T-helper 1 cell treated with Interleukin-12 subunit alpha and Interleukin-12 subunit beta and Interleukin-4 antibody, amounts not matched to agents 30 μg/mL and 1 μg/mL, for 36 hours (primary cell): ENCODE results near the gene HOXC5.

Experiments used
- H3K27ac Mint-ChIP-seq: one replicate; pipeline ENCODE4 v1.8.0; 2021; ENCODE audit warnings: mild to moderate bottlenecking, mixed read lengths
- H3K27me3 Mint-ChIP-seq: one replicate; pipeline ENCODE4 v1.8.0; 2021; ENCODE audit warnings: low read depth, mixed read lengths
- H3K36me3 Mint-ChIP-seq: one replicate; pipeline ENCODE4 v1.8.0; 2021; ENCODE audit warnings: low read depth, mixed read lengths
- H3K4me1 Mint-ChIP-seq: one replicate; pipeline ENCODE4 v1.8.0; 2021; ENCODE audit warnings: low read depth, mixed read lengths
- H3K4me3 Mint-ChIP-seq: one replicate; pipeline ENCODE4 v1.8.0; 2021; ENCODE audit warnings: mild to moderate bottlenecking, moderate library complexity, mixed read lengths
- H3K9me3 Mint-ChIP-seq: one replicate; pipeline ENCODE4 v1.8.0; 2021; ENCODE audit warnings: mixed read lengths

Gene HOXC5

DNA sequence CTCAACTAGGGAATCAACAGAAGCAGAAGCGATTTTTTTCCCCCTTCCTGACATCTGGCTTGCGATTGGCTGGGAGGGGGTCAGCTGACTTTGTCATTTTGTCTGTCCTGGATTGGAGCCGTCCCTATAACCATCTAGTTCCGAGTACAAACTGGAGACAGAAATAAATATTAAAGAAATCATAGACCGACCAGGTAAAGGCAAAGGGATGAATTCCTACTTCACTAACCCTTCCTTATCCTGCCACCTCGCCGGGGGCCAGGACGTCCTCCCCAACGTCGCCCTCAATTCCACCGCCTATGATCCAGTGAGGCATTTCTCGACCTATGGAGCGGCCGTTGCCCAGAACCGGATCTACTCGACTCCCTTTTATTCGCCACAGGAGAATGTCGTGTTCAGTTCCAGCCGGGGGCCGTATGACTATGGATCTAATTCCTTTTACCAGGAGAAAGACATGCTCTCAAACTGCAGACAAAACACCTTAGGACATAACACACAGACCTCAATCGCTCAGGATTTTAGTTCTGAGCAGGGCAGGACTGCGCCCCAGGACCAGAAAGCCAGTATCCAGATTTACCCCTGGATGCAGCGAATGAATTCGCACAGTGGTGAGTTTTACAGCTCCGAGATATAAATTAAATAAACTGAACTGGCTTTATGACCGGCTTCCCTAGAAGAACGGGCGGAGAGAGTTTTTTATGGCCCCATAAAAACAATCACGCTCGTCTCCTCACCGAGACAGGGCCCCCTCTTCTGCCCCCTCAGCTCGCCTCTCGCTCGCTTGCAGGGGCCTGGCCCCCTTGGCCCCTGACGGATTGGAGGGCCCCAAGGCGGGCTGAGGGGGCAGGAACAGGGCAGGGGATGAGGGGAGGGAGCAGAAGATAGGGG is 4.3 kb upstream of the HOXC5 start, which contains the start of gene HOXC6:
HOXC6 (plus strand) TSS at position 127 of the 888 bp plus-strand sequence; CDS start at position 209, 82 bp downstream.
- Mint-ChIP-seq H3K4me1 (peaks cover 27% of the 10 kb centered on the region), H3K36me3 (peaks cover 2% of the 10 kb centered on the region), H3K27me3 (peaks cover 95% of the 10 kb centered on the region), H3K9me3 (no peaks in the 10 kb centered on the region), H3K27ac (no peak within 1 kb of the TSS), H3K4me3 (no peak within 1 kb of the TSS)

DNA sequence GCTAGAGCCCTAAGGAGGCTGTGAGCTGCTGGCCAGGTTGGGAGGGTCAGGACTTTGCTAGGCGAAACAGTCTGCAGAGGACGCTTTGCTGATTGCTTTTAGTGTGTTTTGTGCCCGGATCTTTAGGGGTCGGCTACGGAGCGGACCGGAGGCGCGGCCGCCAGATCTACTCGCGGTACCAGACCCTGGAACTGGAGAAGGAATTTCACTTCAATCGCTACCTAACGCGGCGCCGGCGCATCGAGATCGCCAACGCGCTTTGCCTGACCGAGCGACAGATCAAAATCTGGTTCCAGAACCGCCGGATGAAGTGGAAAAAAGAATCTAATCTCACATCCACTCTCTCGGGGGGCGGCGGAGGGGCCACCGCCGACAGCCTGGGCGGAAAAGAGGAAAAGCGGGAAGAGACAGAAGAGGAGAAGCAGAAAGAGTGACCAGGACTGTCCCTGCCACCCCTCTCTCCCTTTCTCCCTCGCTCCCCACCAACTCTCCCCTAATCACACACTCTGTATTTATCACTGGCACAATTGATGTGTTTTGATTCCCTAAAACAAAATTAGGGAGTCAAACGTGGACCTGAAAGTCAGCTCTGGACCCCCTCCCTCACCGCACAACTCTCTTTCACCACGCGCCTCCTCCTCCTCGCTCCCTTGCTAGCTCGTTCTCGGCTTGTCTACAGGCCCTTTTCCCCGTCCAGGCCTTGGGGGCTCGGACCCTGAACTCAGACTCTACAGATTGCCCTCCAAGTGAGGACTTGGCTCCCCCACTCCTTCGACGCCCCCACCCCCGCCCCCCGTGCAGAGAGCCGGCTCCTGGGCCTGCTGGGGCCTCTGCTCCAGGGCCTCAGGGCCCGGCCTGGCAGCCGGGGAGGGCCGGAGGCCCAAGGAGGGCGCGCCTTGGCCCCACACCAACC is 3.1 kb upstream of the HOXC5 start:
- peaks cover 30% of the 10 kb centered on the region for H3K4me1 Mint-ChIP-seq
- H3K4me3 Mint-ChIP-seq = no peak overlapping the region
- no peak overlapping the region for H3K27ac Mint-ChIP-seq
- H3K36me3 Mint-ChIP-seq = peaks cover 2% of the 10 kb centered on the region
- H3K9me3 Mint-ChIP-seq = no peaks in the 10 kb centered on the region
- H3K27me3 Mint-ChIP-seq = peaks cover 92% of the 10 kb centered on the region

DNA sequence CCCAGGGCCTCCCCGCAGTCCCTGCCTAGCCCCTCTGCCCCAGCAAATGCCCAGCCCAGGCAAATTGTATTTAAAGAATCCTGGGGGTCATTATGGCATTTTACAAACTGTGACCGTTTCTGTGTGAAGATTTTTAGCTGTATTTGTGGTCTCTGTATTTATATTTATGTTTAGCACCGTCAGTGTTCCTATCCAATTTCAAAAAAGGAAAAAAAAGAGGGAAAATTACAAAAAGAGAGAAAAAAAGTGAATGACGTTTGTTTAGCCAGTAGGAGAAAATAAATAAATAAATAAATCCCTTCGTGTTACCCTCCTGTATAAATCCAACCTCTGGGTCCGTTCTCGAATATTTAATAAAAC is 2.4 kb upstream of the HOXC5 start:
- Mint-ChIP-seq H3K36me3 (peaks cover 2% of the 10 kb centered on the region), H3K27ac (no peak overlapping the region), H3K9me3 (no peaks in the 10 kb centered on the region), H3K27me3 (peaks cover 92% of the 10 kb centered on the region), H3K4me3 (no peak overlapping the region), H3K4me1 (peaks cover 30% of the 10 kb centered on the region)

GRCh38 chr12:54030889-54031471 is 1.9 kb upstream of the HOXC5 start:
- Mint-ChIP-seq H3K4me3 (no peak overlapping the region), H3K4me1 (peaks cover 27% of the 10 kb centered on the region), H3K9me3 (no peaks in the 10 kb centered on the region), H3K36me3 (peaks cover 2% of the 10 kb centered on the region), H3K27ac (no peak overlapping the region), H3K27me3 (peaks cover 92% of the 10 kb centered on the region)

GRCh38 chr12:54031480-54031879 is 1.4 kb upstream of the HOXC5 start:
- Mint-ChIP-seq H3K27me3 (peaks cover 92% of the 10 kb centered on the region), H3K4me3 (no peak overlapping the region), H3K9me3 (no peaks in the 10 kb centered on the region), H3K4me1 (peaks cover 25% of the 10 kb centered on the region), H3K36me3 (peaks cover 2% of the 10 kb centered on the region), H3K27ac (no peak overlapping the region)

GRCh38 chr12:54032086-54032619 is 697 bp upstream of the HOXC5 start:
- no peak overlapping the region for H3K4me3 Mint-ChIP-seq
- peaks cover 92% of the 10 kb centered on the region for H3K27me3 Mint-ChIP-seq
- H3K36me3 Mint-ChIP-seq = peaks cover 2% of the 10 kb centered on the region
- H3K4me1 Mint-ChIP-seq = peaks cover 21% of the 10 kb centered on the region
- no peaks in the 10 kb centered on the region for H3K9me3 Mint-ChIP-seq
- H3K27ac Mint-ChIP-seq = peak overlapping the region; percentile 64

GRCh38 chr12:54033106-54033979 is 493 bp downstream of the HOXC5 start:
- H3K9me3 Mint-ChIP-seq = no peaks in the 10 kb centered on the region
- H3K4me3 Mint-ChIP-seq = no peak overlapping the region
- peaks cover 2% of the 10 kb centered on the region for H3K36me3 Mint-ChIP-seq
- H3K27me3 Mint-ChIP-seq = peaks cover 92% of the 10 kb centered on the region
- H3K27ac Mint-ChIP-seq = peak overlapping the region; percentile 55
- H3K4me1 Mint-ChIP-seq = peaks cover 18% of the 10 kb centered on the region

DNA sequence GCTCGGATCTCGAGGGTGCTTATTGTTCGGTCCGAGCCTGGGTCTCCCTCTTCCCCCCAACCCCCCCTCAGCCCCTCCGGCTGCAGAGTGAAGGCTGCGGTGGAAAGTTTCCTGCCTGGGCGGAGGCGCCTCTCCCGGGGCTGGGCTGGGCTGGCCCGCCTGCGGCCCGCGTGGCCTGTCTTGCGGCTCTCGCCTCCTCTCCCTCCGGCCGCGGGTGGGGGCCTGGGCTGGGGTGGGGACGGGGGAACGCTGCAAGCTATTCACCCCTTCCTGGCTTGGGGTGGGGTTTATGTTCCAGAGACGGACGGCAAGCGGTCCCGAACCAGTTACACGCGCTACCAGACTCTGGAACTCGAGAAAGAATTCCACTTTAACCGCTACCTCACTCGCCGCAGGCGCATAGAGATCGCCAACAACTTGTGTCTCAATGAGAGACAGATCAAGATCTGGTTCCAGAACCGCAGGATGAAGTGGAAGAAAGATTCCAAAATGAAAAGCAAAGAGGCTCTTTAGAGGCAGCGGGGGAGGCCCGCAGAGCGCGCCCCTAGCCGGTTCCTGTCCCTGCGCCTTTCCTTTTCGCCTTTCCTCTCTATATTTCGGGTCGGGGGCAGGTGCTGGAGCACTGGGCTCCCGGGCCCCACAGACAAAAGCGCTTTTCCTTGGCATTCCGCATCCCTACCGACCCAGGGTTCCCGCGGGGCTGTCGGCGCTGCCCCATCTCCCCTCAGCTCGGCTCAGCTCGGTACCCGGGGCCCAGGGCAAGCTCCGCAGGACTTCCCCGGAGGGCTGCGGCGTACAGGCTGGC is 1.3 kb downstream of the HOXC5 start:
- H3K27me3 Mint-ChIP-seq = peaks cover 95% of the 10 kb centered on the region
- no peak overlapping the region for H3K27ac Mint-ChIP-seq
- peak overlapping the region; percentile 28 for H3K4me3 Mint-ChIP-seq
- H3K4me1 Mint-ChIP-seq = peaks cover 15% of the 10 kb centered on the region
- no peaks in the 10 kb centered on the region for H3K9me3 Mint-ChIP-seq
- peaks cover 2% of the 10 kb centered on the region for H3K36me3 Mint-ChIP-seq

- Mint-ChIP-seq H3K27me3 (peaks cover 96% of the 10 kb centered on the region), H3K9me3 (no peaks in the 10 kb centered on the region), H3K4me1 (peaks cover 15% of the 10 kb centered on the region), H3K4me3 (no peak overlapping the region), H3K36me3 (peaks cover 2% of the 10 kb centered on the region), H3K27ac (peak overlapping the region; percentile 62)
These were observed 2.0 kb downstream of the HOXC5 start for GRCh38 chr12:54034785-54035310.

DNA sequence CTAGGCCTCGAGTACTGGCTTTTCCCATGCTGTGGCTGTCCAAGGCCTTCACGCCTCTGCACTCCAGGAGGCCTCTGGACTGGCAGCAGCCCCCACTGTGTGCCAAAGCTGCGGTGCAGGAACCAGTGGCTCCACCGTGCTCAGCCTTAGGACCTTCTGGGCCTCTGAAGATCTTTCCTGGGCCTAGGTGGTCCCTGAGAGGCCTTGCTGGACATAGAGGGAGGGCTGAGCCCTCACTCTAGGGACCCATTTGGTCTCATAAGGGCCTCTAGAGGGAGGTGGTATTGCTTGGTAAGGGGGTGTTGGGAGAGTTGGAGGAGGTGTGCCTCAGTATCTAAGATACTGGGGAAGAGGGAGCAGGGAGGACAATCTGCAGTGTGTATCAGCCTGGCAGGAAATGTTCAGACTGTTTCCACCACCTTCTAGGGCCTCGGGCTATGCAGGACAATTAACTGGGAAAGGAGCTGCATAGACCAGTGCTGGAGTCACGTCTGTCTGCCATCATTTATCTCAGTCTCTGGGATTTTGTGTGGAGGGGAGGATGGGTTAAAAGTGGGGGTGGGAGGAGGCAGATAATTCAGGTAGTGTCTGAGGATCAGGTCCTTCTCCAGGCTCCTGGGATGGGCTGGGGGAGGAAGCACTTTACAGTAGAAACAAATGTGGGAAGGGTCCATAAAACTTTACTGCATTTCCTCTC is 2.9 kb downstream of the HOXC5 start:
- Mint-ChIP-seq H3K4me3 (no peak overlapping the region), H3K9me3 (no peaks in the 10 kb centered on the region), H3K27me3 (peaks cover 97% of the 10 kb centered on the region), H3K36me3 (no peaks in the 10 kb centered on the region), H3K4me1 (peaks cover 12% of the 10 kb centered on the region), H3K27ac (no peak overlapping the region)

- H3K4me1 Mint-ChIP-seq = peaks cover 10% of the 10 kb centered on the region
- H3K27me3 Mint-ChIP-seq = peaks cover 92% of the 10 kb centered on the region
- no peak overlapping the region for H3K4me3 Mint-ChIP-seq
- H3K9me3 Mint-ChIP-seq = no peaks in the 10 kb centered on the region
- H3K36me3 Mint-ChIP-seq = no peaks in the 10 kb centered on the region
- H3K27ac Mint-ChIP-seq = no peak overlapping the region
These were observed 3.9 kb downstream of the HOXC5 start for GRCh38 chr12:54036620-54037359.
